ENCODE measurements around the gene INIP.

GRCh38 chr9:112719696-112720095, 1.8 kb upstream of the INIP start:
- TF ChIP-seq REST (IDR thresholded peaks at IDR 0.05; ENCODE audit: low read depth) (no peak), USF1 (IDR thresholded peaks at IDR 0.05) (no peak), EP300 (IDR thresholded peaks at IDR 0.05; ENCODE audit: borderline replicate concordance) (no peak)

All from Ishikawa (cell line).